Erythroblast (primary cell): Measurements from ENCODE around the gene CAMK1G.

Experiments used
- GATA1 ChIP-seq: IDR thresholded peaks from 2 replicates; pipeline ENCODE4 v1.6.1; 2011; ENCODE audit warnings: low read depth, mild to moderate bottlenecking, control low read depth, low read length, moderate library complexity
- POLR2A ChIP-seq: IDR thresholded peaks from 2 replicates; pipeline ENCODE4 v1.6.1; 2011; ENCODE audit warnings: mild to moderate bottlenecking, low read length

- TF ChIP-seq POLR2A (no peak), GATA1 (no peak)
Observed at GRCh38 chr1:209614151-209614420, 30.6 kb downstream of the CAMK1G start.
